Subcutaneous abdominal adipose tissue (tissue), 5 donors: ENCODE measurements around the gene MIER3.

ENCODE experiments used
- H3K27ac ChIP-seq: one replicate; pipeline ENCODE4 v1.7.0; 2013; ENCODE audit warnings: low read depth, mild to moderate bottlenecking, inconsistent platforms, low read length, moderate library complexity
- H3K27me3 ChIP-seq, 5 donors: one replicate each; pipeline ENCODE4 v1.7.0; 2013; ENCODE audit warnings: low read length in 5 of 5, inconsistent platforms in 1 of 5; ENCODE audit not compliant: control insufficient read depth in 5 of 5, insufficient read depth in 4 of 5
- H3K36me3 ChIP-seq, 5 donors: one replicate each; pipeline ENCODE4 v1.7.0; 2013; ENCODE audit warnings: low read length in 5 of 5; ENCODE audit not compliant: control insufficient read depth in 5 of 5, insufficient read depth in 5 of 5
- H3K4me1 ChIP-seq, 5 donors: one replicate each; pipeline ENCODE4 v1.7.0; 2013; ENCODE audit warnings: low read length in 5 of 5, mild to moderate bottlenecking in 3 of 5, moderate library complexity in 1 of 5; ENCODE audit not compliant: control insufficient read depth in 5 of 5, insufficient read depth in 5 of 5
- H3K4me3 ChIP-seq, 5 donors: one replicate each; pipeline ENCODE4 v1.7.0; 2013; ENCODE audit warnings: low read length in 5 of 5, low read depth in 1 of 5
- H3K9ac ChIP-seq, 5 donors: one replicate each; pipeline ENCODE4 v1.7.0; 2013; ENCODE audit warnings: low read length in 5 of 5, mild to moderate bottlenecking in 4 of 5, moderate library complexity in 3 of 5
- H3K9me3 ChIP-seq, 5 donors: one replicate each; pipeline ENCODE4 v1.7.0; 2013; ENCODE audit warnings: low read length in 5 of 5; ENCODE audit not compliant: control insufficient read depth in 5 of 5
- donor health status: healthy.
- donor health status: healthy.
- donor health status: healthy.
- donor health status: healthy.
- donor health status: healthy.

MIER3 gene

DNA sequence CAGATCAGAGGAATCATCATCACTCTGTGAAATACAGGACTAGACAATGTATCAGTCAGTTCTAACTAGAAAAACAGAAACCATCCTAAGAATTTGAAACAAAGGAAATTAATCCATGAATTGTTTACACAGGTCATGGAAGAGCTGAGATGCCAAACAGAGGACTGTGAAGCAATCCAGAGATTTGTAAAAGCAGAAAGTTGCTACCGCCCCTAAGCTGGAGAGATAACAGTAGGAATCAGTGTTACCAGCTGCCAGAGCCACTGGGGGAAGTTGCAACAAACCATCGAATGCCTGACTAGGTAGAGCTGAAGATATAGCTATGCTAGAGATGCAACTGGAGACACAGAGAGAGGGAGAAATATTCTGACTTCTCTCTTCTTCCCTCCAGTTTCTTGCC is 10.4 kb upstream of the MIER3 start:
- Histone ChIP-seq H3K27me3 (peaks cover 0 to 23% (median 5%) of the 10 kb centered on the region in 5 donors), H3K4me1 (no peaks in the 10 kb centered on the region), H3K36me3 (no peaks in the 10 kb centered on the region), H3K27ac (no peak overlapping the region), H3K9ac (no peak overlapping the region), H3K4me3 (no peak overlapping the region), H3K9me3 (no peaks in the 10 kb centered on the region)

DNA sequence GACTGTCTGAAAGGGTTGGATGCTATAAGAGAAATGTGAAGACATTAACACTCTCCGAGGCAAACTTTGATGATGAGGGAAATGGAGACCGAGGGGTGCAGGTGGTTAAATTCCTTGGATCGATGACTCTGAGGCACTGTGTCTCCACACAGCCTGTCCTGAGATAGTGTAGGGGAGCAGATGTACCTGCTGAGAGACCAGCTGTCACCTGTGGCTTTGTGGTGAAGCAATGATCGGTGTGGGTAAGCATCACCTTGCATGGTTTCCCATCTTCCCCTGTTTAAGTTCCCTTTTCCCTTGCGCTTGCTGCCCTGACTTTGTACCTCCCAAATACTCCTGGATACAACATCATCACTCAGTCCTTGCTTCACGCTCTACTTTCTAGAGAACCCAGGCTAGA is 9.8 kb upstream of the MIER3 start:
- Histone ChIP-seq H3K9me3 (no peaks in the 10 kb centered on the region), H3K9ac (no peak overlapping the region), H3K27ac (no peak overlapping the region), H3K4me3 (no peak overlapping the region), H3K4me1 (no peaks in the 10 kb centered on the region), H3K36me3 (no peaks in the 10 kb centered on the region), H3K27me3 (peaks cover 0 to 23% (median 5%) of the 10 kb centered on the region in 5 donors)

DNA sequence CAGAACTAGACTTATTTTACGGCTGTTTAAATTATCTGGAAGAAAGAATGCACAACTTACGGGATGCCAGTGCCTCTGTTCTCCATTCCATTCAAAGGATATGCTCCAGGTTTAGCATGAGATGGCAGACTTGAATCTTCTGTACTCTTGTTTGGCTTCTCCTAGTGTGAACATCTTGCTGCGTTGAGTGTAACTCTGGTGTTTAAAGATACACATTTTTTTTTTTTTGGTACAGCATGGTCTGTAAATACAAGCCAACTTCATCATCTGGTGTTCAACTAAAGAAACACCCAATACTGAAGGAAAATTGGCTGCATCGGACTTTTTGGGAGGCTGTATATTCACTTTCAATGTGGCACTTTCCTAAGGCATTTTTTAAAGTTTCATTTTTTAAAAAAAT is 7.4 kb upstream of the MIER3 start:
- H3K27me3 ChIP-seq = peaks cover 0 to 23% (median 5%) of the 10 kb centered on the region in 5 donors
- H3K36me3 ChIP-seq = no peaks in the 10 kb centered on the region
- no peak overlapping the region for H3K27ac ChIP-seq
- no peak overlapping the region for H3K9ac ChIP-seq
- H3K9me3 ChIP-seq = no peaks in the 10 kb centered on the region
- H3K4me1 ChIP-seq = no peaks in the 10 kb centered on the region
- H3K4me3 ChIP-seq = no peak overlapping the region

DNA sequence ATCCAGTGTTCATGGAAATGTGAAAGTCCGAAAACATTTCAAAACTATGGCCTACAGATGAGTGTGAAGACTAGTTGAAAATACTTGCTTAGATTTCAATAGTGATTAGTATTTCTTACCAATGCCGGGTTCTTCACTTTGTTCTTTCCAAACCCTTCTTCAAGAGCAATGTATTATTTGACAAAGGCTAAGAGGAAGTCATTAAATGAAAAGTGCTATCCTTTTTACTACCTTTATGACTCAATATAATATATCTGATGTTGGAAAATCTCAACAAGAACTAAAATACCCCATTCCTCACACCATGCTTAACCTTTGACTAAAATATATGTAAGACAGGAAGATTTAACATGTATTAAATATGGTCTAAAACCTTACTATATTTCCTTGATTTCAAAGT is 6.7 kb upstream of the MIER3 start:
- H3K9me3 ChIP-seq = no peaks in the 10 kb centered on the region
- H3K36me3 ChIP-seq = no peaks in the 10 kb centered on the region
- no peak overlapping the region for H3K27ac ChIP-seq
- H3K27me3 ChIP-seq = peaks cover 0 to 23% (median 5%) of the 10 kb centered on the region in 5 donors
- no peak overlapping the region for H3K4me3 ChIP-seq
- H3K9ac ChIP-seq = no peak overlapping the region
- no peaks in the 10 kb centered on the region for H3K4me1 ChIP-seq

DNA sequence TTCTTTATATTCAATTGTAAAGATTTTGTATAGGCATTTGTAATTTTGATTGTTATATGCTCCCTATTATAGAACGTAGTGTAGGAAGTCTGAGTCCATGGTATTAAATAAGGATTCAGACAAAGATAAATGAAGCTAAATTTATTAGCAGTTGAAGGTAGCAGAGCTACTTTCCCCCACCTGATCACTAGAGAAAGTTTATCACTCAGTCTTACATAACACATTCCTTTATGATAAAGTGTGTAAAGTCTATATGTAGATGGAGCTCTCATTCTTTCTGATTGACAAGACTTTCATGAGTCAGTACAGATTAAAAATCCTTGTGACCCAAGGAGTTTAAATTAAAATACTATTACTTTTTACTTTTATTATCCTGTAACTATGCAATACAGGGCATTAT is 2.3 kb upstream of the MIER3 start:
- no peak overlapping the region for H3K27ac ChIP-seq
- H3K36me3 ChIP-seq = peaks cover 0 to 5% (median 0%) of the 10 kb centered on the region in 5 donors
- H3K9ac ChIP-seq = no peak overlapping the region
- no peaks in the 10 kb centered on the region for H3K9me3 ChIP-seq
- H3K27me3 ChIP-seq = peaks cover 0 to 3% (median 0%) of the 10 kb centered on the region in 5 donors
- H3K4me1 ChIP-seq = peaks cover 0 to 27% (median 21%) of the 10 kb centered on the region in 5 donors
- no peak overlapping the region for H3K4me3 ChIP-seq

DNA sequence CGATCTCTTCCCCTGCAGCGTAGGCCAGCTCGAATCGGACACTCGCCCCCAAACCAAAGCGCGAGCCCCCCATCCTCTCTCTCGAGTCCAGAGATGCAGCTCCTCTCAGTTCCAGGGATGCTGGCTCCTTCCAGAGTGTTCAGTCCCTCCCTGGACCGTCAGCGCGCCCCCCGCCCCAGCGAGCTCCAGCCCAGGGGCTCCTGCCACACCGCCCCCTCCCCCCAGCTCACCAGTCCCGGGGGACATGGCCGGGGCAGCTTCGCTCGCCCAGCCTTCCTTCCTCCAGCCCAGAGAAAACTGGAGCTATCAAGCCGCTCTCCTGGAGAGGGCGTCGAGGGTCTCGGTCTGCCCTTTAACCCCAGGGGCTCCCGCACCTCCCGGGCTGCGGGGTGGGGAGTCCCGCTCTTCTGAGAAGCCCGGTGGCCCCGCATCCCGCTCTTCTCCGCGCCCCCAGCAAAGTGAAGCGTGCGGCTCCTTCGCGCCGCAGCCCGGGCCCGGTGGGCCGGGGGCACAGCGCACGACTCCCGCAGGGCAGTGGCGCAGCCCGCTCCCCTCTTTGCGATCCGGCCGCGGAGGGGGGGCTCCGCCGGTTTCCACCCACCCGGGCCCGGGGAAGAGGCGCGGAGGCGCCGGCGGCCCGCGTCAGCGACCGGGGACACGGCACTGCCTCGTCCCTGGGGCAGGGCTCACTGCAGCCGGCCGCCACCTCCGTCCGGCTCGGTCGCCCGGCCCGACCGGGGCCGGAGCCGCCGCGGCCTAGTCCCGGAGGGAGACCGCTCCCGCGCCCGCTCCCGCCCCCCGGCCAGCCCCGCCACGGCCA is 587 bp downstream of the MIER3 start:
- peak overlapping the region in 4 of 5 donors; percentile 55 to 86 (median 82) for H3K9ac ChIP-seq
- peaks cover 0 to 13% (median 0%) of the 10 kb centered on the region in 5 donors for H3K36me3 ChIP-seq
- peaks cover 0 to 27% (median 21%) of the 10 kb centered on the region in 5 donors for H3K4me1 ChIP-seq
- no peaks in the 10 kb centered on the region for H3K9me3 ChIP-seq
- H3K4me3 ChIP-seq = peak overlapping the region; percentile 61 to 87 (median 85)
- peak overlapping the region; percentile 71 for H3K27ac ChIP-seq
- no peaks in the 10 kb centered on the region for H3K27me3 ChIP-seq

DNA sequence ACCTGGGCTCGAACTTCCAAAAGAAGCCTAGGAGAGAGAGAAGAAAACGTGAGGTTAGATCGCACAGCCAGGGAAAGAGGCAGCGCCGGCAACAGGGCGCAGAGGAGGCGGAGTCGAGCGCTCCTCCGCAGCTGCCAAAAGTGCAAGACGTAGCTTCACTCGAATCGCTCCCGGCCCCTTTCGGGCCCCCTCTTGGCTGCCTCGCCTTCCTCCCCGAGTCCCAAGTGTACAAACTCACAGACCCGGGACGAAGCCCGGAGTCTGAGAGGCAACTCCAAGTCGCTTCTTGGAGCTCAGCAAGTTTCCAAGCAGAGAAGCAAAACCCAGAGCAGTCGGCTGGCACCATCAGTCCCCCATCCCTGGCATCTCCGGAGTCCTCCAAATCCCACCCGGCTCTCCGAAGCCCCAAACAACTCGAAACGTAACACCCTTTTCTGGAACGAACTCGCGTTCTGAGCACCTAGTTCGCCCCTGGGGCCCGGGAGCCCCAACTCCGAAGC is 1.2 kb downstream of the MIER3 start:
- no peaks in the 10 kb centered on the region for H3K27me3 ChIP-seq
- peak overlapping the region; percentile 61 to 87 (median 85) for H3K4me3 ChIP-seq
- H3K4me1 ChIP-seq = peaks cover 0 to 27% (median 21%) of the 10 kb centered on the region in 5 donors
- H3K9me3 ChIP-seq = no peaks in the 10 kb centered on the region
- peak overlapping the region in 4 of 5 donors; percentile 55 to 86 (median 68) for H3K9ac ChIP-seq
- peak overlapping the region; percentile 71 for H3K27ac ChIP-seq
- H3K36me3 ChIP-seq = peaks cover 0 to 19% (median 4%) of the 10 kb centered on the region in 5 donors

DNA sequence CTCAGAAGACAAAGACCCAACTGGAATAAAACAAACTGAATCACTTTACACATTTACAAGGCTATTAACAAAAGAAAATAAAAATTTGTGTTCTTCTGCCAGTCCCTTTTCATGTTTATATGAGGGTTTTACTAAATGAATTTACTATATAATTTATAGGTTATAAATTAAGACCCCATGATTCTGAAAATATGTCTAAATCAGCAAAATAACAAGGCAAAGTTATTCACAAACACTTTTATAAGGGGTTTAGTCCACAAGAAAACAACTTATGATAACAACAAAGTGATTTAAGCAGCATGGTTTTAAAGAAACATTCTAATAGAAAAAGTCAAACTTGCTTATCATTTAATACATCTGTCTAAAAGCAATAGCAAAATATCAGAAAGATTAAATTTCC is 4.9 kb downstream of the MIER3 start:
- Histone ChIP-seq H3K27me3 (no peaks in the 10 kb centered on the region), H3K4me1 (peaks cover 0 to 20% (median 14%) of the 10 kb centered on the region in 5 donors), H3K4me3 (no peak overlapping the region)

DNA sequence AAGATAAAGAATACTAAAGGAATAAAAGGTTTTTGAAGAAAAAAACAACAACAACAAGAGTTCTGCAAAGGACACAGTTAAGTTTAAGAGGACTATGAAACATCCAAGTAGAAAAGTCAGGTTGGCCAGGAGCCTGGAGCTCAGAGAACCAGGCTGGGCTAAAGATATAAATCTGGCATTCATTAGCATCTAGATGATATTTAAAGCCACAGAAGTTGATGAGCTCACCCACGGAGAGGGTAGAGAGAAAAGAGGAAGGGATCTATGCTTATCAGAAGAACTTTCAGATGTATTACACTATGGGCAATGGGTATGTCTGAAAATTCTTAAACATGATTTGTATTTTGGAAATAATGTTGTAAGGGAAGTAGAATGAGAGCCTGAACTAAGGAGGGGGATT is 9.9 kb downstream of the MIER3 start:
- Histone ChIP-seq H3K4me3 (no peak overlapping the region), H3K9ac (no peak overlapping the region), H3K9me3 (no peaks in the 10 kb centered on the region), H3K27ac (no peak overlapping the region), H3K27me3 (no peaks in the 10 kb centered on the region), H3K36me3 (peaks cover 48 to 77% (median 58%) of the 10 kb centered on the region in 5 donors), H3K4me1 (no peaks in the 10 kb centered on the region)

More for the DNA sequence above, 4.9 kb downstream of the MIER3 start:
- Histone ChIP-seq H3K9me3 (no peaks in the 10 kb centered on the region), H3K9ac (no peak overlapping the region), H3K27ac (no peak overlapping the region), H3K36me3 (peaks cover 11 to 37% (median 29%) of the 10 kb centered on the region in 5 donors)

DNA sequence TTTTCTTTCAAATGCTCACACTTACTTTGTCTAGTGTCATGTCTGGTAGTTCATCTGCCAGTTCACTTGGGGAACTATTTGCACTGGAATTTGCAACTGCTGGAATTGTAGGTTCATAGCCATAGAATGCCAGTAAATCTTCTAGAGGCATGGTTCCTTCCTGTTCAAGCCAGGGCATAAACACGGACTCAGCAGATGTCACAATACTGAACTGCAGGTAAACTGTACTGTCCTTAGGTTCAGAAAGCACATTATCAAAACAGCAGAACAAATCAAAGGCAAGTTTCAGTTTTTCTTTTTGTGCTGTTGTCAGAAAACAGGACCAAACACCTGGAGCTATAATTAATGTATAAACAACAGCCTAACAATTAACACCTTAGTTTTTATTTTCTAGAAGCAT is 13.1 kb downstream of the MIER3 start:
- no peaks in the 10 kb centered on the region for H3K4me1 ChIP-seq
- no peaks in the 10 kb centered on the region for H3K27me3 ChIP-seq
- H3K9ac ChIP-seq = no peak overlapping the region
- no peaks in the 10 kb centered on the region for H3K9me3 ChIP-seq
- H3K27ac ChIP-seq = no peak overlapping the region
- peaks cover 56 to 86% (median 71%) of the 10 kb centered on the region in 5 donors for H3K36me3 ChIP-seq
- H3K4me3 ChIP-seq = no peak overlapping the region
